Tibial nerve (tissue), 4 donors: ENCODE results near the gene ANXA1. TPM values are rescaled to one million over a fixed set of nuclear protein-coding genes. Genes with fewer than 3 reads are reported as not detected.

Experiments
- DNase-seq, 2 donors: peaks; one replicate each; pipeline ENCODE4 v3.0.0-alpha.2; 2019; ENCODE audit warnings: low spot score in 2 of 2
- H3K27ac ChIP-seq, 4 donors: fragments of 200-600 bp; sonication (generic) in 3 of 4; one replicate each; pipeline ENCODE4 v1.5.1; 2017 to 2019; ENCODE audit warnings: mild to moderate bottlenecking in 1 of 4
- H3K27me3 ChIP-seq, 2 donors: fragments of 200-600 bp; sonication (generic) in 1 of 2; one replicate each; pipeline versions ENCODE4 v1.5.1 to v1.6.0; 2017 to 2019
- H3K36me3 ChIP-seq, 3 donors: fragments of 200-600 bp; sonication (generic); one replicate each; pipeline ENCODE4 v1.5.1; 2018 to 2019
- H3K4me1 ChIP-seq, 4 donors: fragments of 200-600 bp; sonication (generic) in 3 of 4; one replicate each; pipeline ENCODE4 v1.5.1; 2017 to 2019
- H3K4me3 ChIP-seq, 4 donors: fragments of 200-600 bp; sonication (generic) in 3 of 4; one replicate each; pipeline ENCODE4 v1.5.1; 2017 to 2019; ENCODE audit warnings: mild to moderate bottlenecking in 1 of 4, moderate library complexity in 1 of 4
- H3K9me3 ChIP-seq, 4 donors: fragments of 200-600 bp; sonication (generic) in 3 of 4; one replicate each; pipeline ENCODE4 v1.5.1; 2017 to 2019
- CTCF ChIP-seq, 5 experiments: fragments of 200-600 bp in 3 of 5; fragments of 450-650 bp in 2 of 5; sonication (generic) in 3 of 5; IDR thresholded peaks; one replicate each; pipeline ENCODE4 v1.5.1; 2016 to 2019; ENCODE audit warnings: antibody characterized with exemption in 5 of 5, mild to moderate bottlenecking in 3 of 5, moderate library complexity in 2 of 5
- EP300 ChIP-seq, 2 donors: sonication (generic); formaldehyde crosslinking; IDR thresholded peaks; one replicate each; pipeline ENCODE4 v1.6.1; 2017; ENCODE audit warnings: antibody characterized with exemption in 2 of 2, mild to moderate bottlenecking in 1 of 2
- POLR2A ChIP-seq, 2 donors: fragments of 450-650 bp; IDR thresholded peaks; one replicate each; pipeline ENCODE4 v1.6.1; 2017; ENCODE audit warnings: antibody characterized with exemption in 2 of 2, mild to moderate bottlenecking in 2 of 2, moderate library complexity in 2 of 2
- WGBS, 2 donors: methylation state at CpG; one replicate each; pipeline ENCODE4 v1.1.5; 2018; 5-methylcytosine and 5-hydroxymethylcytosine counted together
- total RNA-seq, 4 donors: library from RNA; depleted of rRNA; stranded (reverse); fragments of >200 nt; gene quantifications; one replicate each; pipeline ENCODE4 v1.1.0, GENCODE V29; 2016

Gene ANXA1
- total RNA-seq, 4 donors from 2014 or later = 265 to 504 (median 306) TPM

- Histone ChIP-seq H3K9me3 (no peaks in the 10 kb centered on the region), H3K36me3 (peaks cover 0 to 52% (median 5%) of the 10 kb centered on the region in 3 donors), H3K27ac (no peak overlapping the region), H3K4me3 (no peak overlapping the region), H3K27me3 (no peaks in the 10 kb centered on the region), H3K4me1 (peaks cover 0 to 59% (median 23%) of the 10 kb centered on the region in 4 donors)
- WGBS, 2 donors = 78 to 81% methylated on average over 6 of the region's 6 CpGs
- no peak for DNase-seq
- TF ChIP-seq POLR2A (IDR thresholded peaks at IDR 0.05) = no peak
- TF ChIP-seq EP300 (IDR thresholded peaks at IDR 0.05) = no peak
- TF ChIP-seq CTCF (IDR thresholded peaks at IDR 0.05) = no peak
Measured at GRCh38 chr9:73158723-73159122, 7.1 kb downstream of the ANXA1 start.

- no peak for TF ChIP-seq CTCF (IDR thresholded peaks at IDR 0.05)
- no peak for TF ChIP-seq POLR2A (IDR thresholded peaks at IDR 0.05)
- TF ChIP-seq EP300 (IDR thresholded peaks at IDR 0.05) = no peak
- WGBS, 2 donors = 91 to 92% methylated on average over 5 of the region's 5 CpGs
- peaks cover 0 to 74% (median 5%) of the 10 kb centered on the region in 3 donors for H3K36me3 ChIP-seq
Measured at GRCh38 chr9:73160868-73161267, 9.2 kb downstream of the ANXA1 start.

GRCh38 chr9:73162987-73163768 lies 11.5 kb downstream of the ANXA1 start:
- Histone ChIP-seq H3K9me3 (no peaks in the 10 kb centered on the region), H3K36me3 (peaks cover 0 to 97% (median 5%) of the 10 kb centered on the region in 3 donors), H3K27me3 (no peaks in the 10 kb centered on the region), H3K4me3 (no peak overlapping the region), H3K4me1 (peaks cover 0 to 17% (median 2%) of the 10 kb centered on the region in 4 donors), H3K27ac (no peak overlapping the region)
- 62 to 81% methylated on average over 6 of the region's 6 CpGs for WGBS, 2 donors
- no peak for DNase-seq
- no peak for TF ChIP-seq CTCF (IDR thresholded peaks at IDR 0.05)

More at GRCh38 chr9:73160868-73161267, 9.2 kb downstream of the ANXA1 start:
- Histone ChIP-seq H3K4me3 (no peak overlapping the region), H3K27ac (no peak overlapping the region), H3K9me3 (no peaks in the 10 kb centered on the region), H3K4me1 (peaks cover 0 to 39% (median 20%) of the 10 kb centered on the region in 4 donors), H3K27me3 (no peaks in the 10 kb centered on the region)
- DNase-seq = no peak

- TF ChIP-seq POLR2A (IDR thresholded peaks at IDR 0.05) (no peak), CTCF (IDR thresholded peaks at IDR 0.05) (no peak), EP300 (IDR thresholded peaks at IDR 0.05) (no peak)
- WGBS, 2 donors = 83 to 89% methylated on average over 2 of the region's 2 CpGs
- Histone ChIP-seq H3K36me3 (peaks cover 0 to 100% (median 0%) of the 10 kb centered on the region in 3 donors), H3K4me3 (no peak overlapping the region), H3K9me3 (no peaks in the 10 kb centered on the region), H3K27me3 (no peaks in the 10 kb centered on the region), H3K27ac (no peak overlapping the region), H3K4me1 (peaks cover 0 to 7% (median 0%) of the 10 kb centered on the region in 4 donors)
- DNase-seq = no peak
Measured at GRCh38 chr9:73165911-73166310, 14.2 kb downstream of the ANXA1 start.

- Histone ChIP-seq H3K27me3 (no peaks in the 10 kb centered on the region), H3K4me3 (no peak overlapping the region), H3K9me3 (no peaks in the 10 kb centered on the region), H3K27ac (peak overlapping the region in 1 of 4 donors; percentile 28), H3K4me1 (peaks cover 0 to 2% (median 0%) of the 10 kb centered on the region in 4 donors), H3K36me3 (peaks cover 0 to 100% (median 0%) of the 10 kb centered on the region in 3 donors)
- no peak for TF ChIP-seq EP300 (IDR thresholded peaks at IDR 0.05)
- no peak for TF ChIP-seq CTCF (IDR thresholded peaks at IDR 0.05)
- TF ChIP-seq POLR2A (IDR thresholded peaks at IDR 0.05) = no peak
- no peak for DNase-seq
- WGBS, 2 donors = 91 to 97% methylated on average over 3 of the region's 3 CpGs
Measured at GRCh38 chr9:73166468-73166867, 14.8 kb downstream of the ANXA1 start.
